ENCODE results near the gene GPR162. TPM values are rescaled to one million over a fixed set of nuclear protein-coding genes. Genes with fewer than 3 reads are reported as not detected.
A peak's percentile ranks its signal among the peaks of the same experiment; 100 is the strongest.

GPR162 gene
- polyA plus RNA-seq, 3 donors, result 22.1 to 28.7 (median 24.7) TPM

DNA sequence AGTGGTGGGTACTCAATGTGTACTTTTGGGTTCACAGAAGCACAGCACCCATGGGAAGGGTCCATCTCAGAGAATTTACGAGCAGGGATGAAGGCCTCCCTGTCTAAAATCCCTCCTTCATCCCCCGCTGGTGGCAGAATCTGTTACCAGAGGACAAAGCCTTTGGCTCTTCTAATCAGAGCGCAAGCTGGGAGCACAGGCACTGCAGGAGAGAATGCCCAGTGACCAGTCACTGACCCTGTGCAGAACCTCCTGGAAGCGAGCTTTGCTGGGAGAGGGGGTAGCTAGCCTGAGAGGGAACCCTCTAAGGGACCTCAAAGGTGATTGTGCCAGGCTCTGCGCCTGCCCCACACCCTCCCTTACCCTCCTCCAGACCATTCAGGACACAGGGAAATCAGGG lies 1.5 kb upstream of the GPR162 start:
- DNase-seq (ENCODE audit: low read depth in 3 of 3, low spot score in 2 of 3), result no peak

DNA sequence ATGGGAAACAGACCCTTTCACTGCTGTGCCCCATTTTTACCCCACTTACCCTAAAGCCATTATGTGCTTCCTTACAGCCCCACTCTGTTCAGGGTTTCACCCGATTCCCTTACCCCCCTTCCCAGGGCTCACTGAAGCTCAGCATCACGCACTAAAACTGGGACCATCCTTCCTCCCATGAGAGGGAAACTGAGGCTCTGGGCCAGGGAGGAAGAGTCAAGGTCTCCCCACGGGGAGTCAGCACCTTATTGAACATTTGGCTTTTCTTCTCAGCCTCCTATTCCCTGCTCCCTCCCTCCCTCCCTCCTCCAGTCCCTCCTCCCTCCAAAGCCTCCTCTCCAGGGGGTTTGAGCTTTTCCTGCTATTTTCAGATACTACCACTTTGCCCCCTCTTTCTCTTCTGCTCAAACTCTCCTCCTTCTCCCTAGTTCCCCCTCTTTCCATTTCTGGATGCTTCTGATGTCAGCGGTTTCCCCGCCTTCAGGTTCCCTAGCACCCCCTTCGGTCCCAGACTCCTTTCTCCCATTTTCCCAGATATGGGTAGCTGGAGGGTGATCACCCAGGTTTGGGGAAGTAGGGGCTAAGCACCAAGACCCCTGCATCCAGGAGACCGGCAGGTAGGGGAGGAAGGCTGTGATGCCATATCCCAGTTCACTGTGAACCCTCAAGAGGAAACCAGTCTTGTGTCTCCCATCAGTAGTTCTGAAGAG lies 960 bp downstream of the GPR162 start:
- no peak for DNase-seq (ENCODE audit: low read depth in 3 of 3, low spot score in 2 of 3)

DNA sequence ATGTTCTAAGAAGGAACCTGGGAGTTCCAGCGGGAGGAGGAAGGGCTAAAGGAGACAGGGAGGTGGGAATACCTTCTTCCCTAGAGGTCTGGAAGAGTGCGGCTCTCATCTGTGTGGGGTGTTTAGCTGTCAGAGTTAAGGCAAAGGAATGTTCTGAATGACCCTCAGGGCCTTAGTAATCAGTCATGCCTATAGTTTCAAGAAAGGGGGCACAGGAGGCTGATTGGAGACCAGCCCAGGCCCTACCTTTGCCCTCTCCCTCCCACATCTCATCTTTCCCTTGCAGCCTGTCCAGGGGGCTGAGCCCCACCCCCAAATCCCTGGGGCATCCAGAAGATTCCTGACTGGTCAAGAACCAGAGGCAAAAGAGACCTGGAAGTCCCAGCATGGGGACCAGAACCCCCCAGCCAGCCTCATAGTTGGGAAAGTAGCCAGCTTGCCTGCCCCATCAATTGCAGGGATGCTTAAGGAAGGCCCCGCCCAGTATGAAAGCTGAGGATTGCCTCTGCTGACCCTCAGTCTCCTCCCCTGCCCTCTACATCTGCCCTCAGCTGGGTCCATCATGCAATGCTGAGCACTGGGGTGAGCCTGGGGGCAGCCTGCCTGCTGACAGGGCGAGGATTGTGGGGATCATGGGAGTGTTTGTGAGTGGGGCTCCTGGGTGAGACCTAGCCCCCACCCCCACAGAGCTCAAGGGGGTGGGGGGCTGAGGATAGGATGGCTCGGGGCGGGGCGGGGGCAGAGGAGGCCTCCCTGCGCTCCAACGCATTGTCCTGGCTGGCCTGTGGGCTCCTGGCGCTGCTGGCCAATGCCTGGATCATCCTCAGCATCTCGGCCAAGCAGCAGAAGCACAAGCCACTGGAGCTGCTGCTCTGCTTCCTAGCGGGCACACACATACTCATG lies 1.8 kb downstream of the GPR162 start:
- no peak for DNase-seq (ENCODE audit: low read depth in 3 of 3, low spot score in 2 of 3)

DNA sequence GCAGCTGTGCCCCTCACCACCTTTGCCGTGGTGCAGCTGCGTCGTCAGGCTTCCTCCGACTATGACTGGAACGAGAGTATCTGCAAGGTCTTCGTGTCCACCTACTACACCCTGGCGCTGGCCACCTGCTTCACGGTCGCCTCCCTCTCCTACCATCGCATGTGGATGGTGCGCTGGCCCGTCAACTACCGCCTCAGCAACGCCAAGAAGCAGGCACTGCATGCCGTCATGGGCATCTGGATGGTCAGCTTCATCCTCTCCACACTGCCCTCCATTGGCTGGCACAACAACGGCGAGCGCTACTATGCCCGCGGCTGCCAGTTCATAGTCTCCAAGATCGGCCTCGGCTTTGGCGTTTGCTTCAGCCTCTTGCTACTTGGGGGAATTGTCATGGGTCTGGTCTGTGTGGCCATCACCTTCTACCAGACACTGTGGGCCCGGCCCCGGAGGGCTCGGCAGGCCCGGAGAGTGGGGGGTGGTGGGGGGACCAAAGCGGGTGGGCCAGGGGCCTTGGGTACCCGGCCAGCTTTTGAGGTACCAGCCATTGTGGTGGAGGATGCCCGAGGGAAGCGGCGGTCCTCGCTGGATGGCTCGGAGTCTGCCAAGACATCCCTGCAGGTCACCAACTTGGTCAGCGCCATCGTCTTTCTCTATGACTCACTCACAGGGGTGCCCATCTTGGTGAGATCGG lies 2.6 kb downstream of the GPR162 start:
- DNase-seq (ENCODE audit: low read depth in 3 of 3, low spot score in 2 of 3), result no peak

DNA sequence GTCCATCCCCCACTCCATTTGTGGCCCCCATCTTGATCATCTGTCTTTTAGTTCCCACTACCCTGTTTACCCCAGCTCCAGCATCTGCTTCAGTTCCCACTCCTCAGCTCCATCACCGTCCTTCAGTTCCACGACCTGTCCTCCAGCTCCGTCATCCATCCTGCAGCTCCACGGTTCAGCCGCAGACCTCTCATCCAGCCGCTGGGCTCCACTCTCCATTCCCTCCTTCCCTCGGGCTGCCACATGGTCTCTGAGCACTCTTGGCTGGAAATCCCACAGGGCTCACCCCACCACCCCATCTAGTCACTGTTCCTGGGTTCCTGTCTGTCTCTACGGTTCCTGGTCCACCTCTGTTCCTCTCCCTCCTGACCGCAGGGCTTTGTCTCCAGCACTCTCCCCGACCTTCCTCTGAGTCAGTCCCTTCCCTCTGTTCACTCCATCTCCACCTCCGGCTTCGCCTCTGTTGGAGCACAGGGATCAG lies 3.3 kb downstream of the GPR162 start:
- no peak for DNase-seq (ENCODE audit: low read depth in 3 of 3, low spot score in 2 of 3)

DNA sequence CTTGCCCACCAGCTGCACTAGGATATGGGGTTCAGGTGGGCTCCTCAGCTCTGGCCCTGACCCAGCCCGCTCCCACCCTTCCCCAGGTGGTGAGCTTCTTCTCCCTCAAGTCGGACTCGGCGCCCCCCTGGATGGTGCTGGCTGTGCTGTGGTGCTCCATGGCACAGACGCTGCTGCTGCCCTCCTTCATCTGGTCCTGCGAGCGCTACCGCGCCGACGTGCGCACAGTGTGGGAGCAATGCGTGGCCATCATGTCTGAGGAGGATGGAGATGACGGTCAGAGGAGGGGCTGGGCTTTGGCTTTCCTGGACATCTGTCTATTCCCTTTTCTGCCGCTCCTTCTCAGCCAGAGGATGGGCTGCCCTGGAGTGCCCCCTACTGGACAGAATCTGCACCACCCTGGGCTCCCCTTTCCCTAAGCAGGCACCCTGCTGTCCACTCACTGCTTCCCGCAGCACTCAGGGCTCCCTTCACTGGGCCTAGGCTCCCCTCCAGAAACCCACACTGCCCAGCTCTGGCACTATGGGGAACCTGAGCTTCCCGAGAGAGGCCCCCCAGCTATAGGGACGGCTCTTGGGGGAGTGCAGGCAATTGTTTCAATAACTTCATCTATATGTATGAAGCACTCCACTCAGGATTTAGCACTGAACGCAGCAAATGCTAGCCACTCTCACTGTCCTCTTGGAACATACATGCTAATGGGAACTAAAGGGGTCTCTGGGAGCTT lies 3.9 kb downstream of the GPR162 start:
- DNase-seq (ENCODE audit: low read depth in 3 of 3, low spot score in 2 of 3), result no peak

DNA sequence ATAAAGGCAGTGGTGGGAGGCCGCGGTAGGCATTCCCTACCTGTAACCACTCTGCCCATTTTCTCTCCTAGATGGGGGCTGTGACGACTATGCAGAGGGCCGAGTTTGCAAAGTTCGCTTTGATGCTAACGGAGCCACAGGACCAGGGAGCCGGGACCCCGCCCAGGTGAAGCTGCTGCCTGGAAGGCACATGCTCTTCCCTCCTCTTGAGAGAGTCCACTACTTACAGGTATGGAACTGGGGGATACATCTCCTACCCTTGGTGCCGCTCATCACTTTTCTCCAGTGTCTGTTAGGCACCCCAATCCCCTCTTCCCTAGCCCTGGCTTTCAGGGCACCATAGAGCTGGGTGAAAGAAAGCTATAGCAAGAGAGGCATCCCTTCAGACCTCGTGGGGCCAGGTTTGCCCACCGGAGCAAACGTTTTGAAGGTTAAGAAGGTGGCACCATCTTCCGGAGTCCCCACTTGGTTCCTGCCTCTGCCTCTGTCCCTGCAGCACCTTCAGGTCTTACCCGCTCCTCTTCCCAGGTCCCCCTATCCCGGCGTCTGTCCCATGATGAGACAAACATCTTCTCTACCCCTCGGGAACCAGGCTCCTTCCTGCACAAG lies 4.6 kb downstream of the GPR162 start:
- no peak for DNase-seq (ENCODE audit: low read depth in 3 of 3, low spot score in 2 of 3)

DNA sequence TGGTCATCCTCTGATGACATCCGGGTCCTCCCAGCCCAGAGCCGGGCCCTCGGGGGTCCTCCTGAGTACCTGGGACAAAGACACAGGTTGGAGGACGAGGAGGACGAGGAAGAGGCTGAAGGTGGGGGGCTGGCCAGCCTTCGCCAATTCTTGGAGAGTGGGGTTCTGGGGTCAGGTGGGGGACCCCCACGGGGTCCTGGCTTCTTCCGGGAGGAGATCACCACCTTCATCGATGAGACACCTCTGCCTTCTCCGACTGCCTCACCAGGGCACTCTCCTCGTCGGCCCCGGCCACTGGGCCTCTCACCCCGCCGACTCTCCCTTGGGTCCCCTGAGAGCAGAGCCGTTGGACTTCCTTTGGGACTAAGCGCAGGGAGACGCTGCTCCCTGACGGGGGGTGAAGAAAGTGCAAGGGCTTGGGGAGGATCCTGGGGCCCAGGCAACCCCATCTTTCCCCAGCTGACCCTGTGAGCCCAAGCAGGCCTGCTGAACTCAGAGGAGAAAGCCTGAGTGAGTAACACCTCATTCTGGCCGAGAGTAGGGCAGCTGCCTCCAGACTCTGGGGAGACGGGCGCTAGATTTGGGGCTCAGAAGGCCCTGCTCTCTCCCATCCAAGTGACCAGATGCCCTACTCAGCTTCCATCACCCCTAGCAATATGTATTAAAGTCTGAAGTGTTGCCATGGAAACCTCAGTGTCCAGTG lies 5.3 kb downstream of the GPR162 start:
- no peak for DNase-seq (ENCODE audit: low read depth in 3 of 3, low spot score in 2 of 3)

DNA sequence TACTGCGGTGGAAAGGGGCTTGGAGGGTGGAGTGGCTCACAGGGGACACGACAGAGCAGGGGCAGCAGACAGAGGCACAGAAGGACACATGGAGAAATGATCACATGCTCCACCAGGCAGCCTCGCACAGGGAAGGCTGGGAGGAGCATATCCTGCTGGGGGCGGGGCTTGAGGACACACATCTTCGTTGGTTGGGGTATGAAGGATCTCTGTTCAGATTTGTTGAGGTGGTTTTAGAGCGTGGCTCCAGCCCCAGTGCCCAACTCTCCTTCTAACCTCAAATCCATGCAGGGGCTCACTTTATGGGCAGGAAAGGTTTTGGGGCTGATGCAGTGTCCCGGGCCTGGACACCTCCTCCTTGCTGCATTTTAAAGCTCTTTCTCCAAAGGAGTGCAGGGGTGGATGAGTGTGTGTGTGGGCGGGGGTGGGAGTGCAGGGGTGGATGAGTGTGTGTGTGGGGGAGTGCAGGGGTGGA lies 5.9 kb downstream of the GPR162 start:
- peak in 1 of 3 donors; percentile 81 for DNase-seq (ENCODE audit: low read depth in 3 of 3, low spot score in 2 of 3)

DNA sequence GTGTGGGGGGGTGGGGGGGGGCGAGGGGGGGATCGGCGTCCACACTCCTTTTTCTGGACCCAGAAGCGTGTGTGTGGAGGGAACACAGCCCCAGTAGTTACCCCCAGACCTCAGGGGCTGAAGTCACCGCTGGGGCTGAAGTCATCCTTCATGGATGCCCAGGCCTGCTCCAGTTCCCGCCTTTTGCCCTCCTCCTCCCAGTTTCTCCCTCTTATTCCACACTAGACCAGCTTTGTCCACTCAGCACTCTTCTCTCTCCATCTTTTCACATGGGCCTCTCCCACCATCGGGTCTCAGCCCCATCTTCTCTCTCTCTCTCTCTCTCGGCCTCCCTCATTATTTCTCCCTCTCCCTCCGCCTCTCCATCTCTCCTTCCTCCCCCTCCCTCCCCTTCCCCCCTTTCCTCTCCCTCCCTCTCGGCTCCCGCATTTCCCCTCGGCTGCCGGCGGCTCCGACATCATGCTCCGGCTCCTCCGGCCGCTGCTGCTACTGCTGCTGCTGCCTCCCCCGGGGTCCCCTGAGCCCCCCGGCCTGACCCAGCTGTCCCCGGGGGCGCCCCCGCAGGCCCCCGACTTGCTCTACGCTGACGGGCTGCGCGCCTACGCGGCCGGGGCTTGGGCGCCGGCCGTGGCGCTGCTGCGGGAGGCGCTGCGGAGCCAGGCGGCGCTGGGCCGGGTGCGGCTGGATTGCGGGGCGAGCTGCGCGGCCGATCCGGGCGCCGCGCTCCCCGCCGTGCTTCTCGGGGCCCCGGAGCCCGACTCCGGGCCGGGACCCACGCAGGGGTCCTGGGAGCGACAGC lies 6.6 kb downstream of the GPR162 start, which contains the start of gene P3H3:
P3H3 (plus strand) TSS at position 426 of the 799 bp plus-strand sequence; CDS start at position 460, 34 bp downstream.
- DNase-seq (ENCODE audit: low read depth in 3 of 3, low spot score in 2 of 3), result peak in 1 of 3 donors; percentile 45

DNA sequence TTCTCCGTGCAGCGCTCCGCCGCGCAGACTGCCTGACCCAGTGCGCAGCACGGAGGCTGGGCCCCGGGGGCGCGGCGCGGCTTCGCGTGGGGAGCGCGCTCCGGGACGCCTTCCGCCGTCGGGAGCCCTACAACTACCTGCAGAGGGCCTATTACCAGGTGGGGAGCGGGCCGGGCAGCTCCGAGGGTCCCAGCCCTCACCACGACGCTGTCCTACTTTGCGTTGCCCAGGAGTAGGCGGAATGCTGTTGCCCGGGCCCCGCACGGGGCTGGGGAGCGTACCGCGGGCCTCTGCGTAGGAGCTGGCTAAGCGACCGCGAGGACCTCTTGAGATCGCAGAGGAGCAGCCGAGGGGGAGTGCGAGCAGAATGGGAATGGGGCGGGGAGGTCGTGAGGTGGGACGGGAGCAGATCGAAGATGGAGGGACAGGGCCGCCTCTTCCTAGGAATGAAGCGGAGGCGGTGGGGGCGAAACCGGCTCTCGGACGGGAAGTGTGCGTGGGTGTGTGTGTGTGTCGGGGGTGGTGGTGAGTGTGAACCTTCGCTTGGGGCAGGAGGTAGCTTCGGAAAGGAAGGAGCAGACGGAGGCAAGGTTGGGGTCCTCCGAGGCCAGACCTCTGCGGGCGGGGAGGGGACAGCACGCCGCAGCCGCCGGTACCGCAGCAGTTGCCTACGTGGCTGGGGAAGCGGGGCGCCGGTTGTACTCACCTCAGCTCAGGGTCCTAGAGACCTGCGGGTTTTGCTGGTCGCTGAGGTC lies 7.3 kb downstream of the GPR162 start:
- DNase-seq (ENCODE audit: low read depth in 3 of 3, low spot score in 2 of 3), result peak in 1 of 3 donors; percentile 44

DNA sequence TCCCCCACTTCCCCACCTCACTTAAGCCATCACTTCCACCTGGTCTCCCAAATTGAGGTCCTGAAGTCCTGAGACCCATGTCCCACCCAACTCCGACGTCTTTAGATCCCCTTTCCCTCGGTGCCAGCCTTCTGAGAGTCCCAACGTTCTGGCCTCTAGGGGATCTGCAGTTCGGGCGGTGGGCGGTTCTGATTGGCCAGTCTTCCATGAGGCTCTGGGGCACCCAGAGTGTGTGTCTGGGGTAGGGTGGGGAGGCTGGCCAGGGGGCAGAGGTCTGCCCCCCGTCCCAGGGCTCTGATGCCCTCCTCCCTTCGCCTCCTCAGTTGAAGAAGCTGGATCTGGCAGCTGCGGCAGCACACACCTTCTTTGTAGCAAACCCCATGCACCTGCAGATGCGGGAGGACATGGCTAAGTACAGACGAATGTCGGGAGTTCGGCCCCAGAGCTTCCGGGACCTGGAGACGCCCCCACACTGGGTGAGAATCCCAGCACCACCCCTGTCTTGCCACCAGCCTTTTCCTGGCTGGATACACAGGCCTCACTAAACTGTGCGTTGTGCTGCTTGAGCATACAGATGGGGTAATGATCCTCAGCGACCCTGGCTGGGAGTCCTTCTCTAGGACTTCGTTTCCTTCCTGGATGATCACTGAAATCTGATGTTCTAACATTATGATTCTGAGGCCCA lies 8.1 kb downstream of the GPR162 start:
- no peak for DNase-seq (ENCODE audit: low read depth in 3 of 3, low spot score in 2 of 3)

DNA sequence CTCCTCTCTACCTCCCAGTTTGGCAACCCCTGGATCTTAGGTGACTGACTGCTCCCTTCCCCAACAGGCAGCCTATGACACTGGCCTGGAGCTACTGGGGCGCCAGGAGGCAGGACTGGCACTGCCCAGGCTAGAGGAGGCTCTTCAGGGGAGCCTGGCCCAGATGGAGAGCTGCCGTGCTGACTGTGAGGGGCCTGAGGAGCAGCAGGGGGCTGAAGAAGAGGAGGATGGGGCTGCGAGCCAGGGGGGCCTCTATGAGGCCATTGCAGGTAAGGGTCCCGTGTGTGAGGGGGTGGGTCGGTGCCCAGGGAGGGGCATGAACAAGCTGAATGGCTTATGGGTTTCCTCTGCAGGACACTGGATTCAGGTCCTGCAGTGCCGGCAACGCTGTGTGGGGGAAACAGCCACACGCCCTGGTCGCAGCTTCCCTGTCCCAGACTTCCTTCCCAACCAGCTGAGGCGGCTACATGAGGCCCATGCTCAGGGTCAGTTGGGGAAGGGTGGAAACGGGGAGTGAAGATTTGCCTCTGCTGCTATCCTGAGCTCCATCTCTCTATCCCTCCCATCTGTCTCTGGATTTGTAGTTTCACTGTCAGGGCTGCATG lies 8.8 kb downstream of the GPR162 start:
- DNase-seq (ENCODE audit: low read depth in 3 of 3, low spot score in 2 of 3), result no peak

DNA sequence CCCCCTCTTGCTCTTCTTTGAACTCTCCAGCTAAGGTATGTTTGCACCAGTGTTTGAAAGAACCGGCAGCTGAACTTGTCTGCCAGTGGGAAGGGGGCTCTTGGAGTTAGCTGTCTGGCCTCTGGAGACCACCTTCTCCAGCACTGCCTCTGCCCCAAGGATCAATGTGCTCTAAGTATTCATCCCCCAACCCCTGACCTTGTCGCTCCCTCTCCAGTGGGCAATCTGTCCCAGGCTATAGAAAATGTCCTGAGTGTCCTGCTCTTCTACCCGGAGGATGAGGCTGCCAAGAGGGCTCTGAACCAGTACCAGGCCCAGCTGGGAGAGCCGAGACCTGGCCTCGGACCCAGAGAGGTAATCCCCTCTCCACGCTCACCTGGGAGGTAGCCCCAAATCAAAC lies 9.4 kb downstream of the GPR162 start:
- DNase-seq (ENCODE audit: low read depth in 3 of 3, low spot score in 2 of 3), result no peak

DNA sequence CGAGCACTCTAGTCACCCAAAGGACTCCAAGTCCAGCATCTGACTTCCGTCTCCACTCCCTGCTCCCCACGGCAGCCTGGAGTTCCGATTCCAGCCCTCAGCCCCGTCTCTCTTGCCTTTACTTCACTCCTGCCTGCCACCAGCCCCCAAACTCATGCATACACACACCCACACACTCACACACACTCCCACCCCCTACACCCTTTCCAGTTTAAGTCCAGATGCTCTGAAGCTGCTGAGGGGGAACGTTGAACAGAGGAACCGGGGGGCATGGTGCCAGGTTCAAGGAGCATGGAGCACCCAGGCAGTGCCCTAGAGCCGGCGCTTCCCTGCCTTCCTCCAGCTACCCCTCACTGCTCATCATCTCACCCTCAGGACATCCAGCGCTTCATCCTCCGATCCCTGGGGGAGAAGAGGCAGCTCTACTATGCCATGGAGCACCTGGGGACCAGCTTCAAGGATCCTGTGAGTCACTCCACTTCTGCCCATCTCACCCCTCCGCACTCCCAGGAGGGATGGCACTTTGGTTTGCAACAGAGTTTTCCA lies 9.9 kb downstream of the GPR162 start:
- DNase-seq (ENCODE audit: low read depth in 3 of 3, low spot score in 2 of 3), result no peak

DNA sequence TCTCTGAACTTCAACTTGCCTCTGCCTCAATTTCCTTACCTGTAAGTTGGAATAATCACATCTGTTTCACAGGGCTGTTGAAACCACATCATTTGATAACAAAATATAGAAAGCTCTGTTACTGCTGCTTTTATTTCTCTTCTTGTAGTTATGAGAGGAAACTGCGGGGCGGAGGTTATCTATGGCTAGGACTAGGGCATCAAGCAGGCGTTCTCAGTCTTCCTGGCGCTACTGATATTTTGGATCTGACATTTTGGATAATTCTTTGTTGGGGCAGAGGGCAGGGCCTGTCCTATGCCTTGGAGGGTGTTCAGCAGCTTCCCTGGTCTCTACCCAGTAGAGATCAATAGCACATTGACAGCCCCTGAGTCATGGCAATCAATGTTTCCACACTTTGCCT lies 10.5 kb downstream of the GPR162 start:
- no peak for DNase-seq (ENCODE audit: low read depth in 3 of 3, low spot score in 2 of 3)

Measured in right renal cortex interstitium (tissue), 3 donors.